ENCODE measurements around the gene TSPAN5.
"Not testable (repeated sequence)": the region's sequence is repeated elsewhere in the genome, so short reads cannot be mapped to it uniquely, and the experiment has no call there.

TSPAN5 gene

DNA sequence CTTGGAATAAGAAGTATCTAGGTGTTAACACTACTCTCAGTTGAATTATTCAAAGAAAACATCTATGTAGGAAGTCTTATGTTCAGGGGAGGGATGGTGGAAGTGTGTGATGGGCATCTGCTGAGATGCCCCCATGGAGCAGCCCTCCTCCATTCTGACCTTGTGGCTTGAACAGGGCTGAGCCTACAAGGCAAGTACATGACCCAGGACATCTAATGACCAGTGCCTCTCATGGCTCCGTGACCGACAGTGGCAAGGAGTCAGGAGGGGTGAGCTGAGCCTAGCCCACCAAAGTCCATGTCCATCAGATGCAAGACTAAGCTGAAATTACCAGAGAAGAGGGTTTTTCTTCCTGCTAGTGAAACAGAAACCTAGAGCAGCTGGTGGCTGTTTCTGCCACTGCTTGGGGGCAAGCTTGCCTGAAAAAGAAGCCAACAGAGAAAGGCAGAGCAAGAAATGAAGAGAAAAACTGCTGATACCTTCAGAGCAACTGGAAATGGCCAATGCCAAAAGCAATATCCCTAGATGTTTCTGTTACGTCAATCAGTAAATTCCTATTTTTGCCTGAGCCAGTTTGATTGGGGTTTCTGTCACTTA lies 113.5 kb downstream of the TSPAN5 start:
- DNase-seq = no peak

DNA sequence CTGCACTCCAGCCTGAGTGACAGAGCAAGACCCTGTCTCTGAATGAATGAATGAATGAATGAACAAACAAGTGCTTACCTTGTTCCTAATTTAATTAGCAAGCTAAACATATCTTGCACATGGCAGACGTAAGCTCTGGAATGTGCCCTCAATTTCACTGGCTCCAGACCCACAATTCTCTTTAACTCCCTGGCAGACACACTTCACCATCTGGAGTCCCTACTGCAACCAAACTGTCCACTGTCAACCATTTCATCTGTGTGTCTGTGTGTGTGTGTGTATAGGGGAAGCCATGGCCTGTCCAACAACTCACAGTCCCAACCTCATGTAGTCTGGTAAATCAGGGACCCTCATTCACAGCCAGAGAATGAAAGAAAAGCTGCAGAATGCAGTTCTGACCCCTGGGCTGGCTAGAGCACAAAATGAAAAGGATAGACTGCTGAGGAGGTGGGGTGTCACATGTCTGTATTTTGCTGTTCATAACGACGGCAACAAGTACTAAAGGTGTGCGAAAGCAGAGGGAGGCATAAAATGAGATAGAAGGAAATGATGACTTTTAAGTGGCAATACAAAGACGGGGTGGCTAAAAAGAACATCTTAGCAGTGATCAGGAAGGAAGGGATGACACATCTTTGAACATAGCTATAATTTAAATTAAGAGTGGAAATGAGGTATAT lies 114.1 kb downstream of the TSPAN5 start:
- DNase-seq = no peak

DNA sequence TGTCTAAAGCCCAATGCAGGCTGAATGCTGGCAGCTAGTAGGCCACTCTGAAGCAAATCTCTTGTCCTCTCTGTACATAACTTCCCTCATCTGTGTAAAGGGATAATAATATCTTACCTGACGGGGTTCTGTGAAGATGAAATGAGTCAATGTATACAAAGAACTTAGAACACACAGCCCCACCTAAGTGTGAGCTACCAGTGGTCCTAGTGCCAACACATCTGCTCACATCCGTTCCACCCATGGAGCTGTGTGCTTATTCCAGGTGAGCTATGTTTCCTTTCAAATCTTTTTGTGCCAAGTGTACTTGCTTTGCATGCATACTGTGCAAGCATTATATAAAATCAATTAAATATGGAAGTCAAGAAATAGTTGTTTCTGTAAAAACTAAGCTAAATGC lies 116.4 kb downstream of the TSPAN5 start:
- DNase-seq = no peak

DNA sequence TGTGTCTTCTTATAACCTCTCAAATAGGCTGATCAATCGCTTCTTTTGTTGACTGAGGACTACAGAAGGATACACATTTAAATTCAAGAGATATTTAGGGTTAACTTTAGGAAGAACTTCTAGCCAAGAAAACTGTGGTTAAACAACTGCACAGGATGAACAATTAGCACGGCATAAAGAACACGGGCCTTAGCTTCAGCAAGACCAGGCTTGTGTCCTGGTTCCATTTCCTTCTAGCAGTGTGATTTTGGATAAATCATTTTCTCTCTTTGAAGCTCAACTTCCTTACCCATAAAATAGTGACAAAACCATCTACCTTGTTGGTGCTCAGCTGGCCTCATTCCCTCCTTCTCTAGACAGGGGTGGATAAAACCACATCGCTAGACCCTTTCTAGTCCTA lies 117.6 kb downstream of the TSPAN5 start:
- no peak for DNase-seq

DNA sequence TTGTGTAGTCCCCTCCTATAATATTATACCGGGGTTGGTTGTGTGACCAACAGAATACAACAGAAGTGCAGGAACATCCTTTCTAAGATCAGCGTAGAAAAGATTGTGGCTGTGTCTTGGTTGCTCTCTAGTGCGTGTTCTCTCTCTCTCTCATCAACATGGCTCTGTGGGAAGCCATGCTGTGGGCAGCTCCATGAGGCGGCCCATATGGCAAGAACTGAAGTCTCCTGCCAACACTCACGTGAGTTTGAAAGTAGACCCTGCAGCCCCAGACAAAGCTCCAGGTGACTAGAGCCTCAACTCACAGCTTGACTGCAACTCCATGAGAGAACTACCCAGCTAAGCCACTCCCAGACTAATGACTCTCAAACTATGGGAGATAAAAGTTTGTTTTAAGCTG lies 118.7 kb downstream of the TSPAN5 start:
- no peak for DNase-seq

DNA sequence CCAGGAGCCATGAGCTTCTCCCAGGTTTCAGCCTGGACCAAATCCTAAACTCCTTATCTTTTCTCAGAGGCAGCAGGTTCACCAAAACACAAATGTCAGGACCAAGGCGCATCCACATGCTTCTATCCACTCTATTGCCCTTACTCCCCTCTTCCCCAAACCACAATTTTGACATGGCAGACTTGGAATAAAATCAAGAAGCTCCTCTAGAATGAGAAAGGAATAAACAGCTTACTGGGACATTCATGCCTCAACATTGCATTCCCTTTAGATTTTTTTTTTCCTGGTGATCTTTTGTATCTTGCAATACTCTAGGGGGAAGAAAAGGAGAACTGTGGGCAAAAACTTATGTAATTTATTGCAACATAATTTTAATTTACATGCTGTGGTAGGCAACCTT lies 119.1 kb downstream of the TSPAN5 start:
- peak; percentile 16 for DNase-seq

DNA sequence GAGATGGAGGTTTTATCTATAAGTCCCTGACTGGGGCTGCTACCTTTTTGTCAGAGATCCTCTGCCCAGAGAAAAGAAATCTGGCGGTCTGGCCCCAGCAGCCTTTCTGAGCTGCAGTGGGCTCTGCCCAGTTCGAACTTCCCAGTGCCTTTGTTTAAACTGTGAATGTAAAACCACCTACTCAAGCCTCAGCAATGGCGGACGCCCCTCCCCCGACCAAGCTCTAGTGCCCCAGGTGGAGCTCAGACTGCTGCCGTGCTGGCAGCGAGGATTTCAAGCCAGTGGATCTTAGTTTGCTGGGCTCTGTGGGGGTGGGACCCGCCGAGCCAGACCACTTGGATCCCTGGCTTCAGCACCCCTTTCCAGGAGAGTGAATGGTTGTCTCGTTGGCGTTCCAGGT lies 121.8 kb downstream of the TSPAN5 start:
- no peak for DNase-seq

DNA sequence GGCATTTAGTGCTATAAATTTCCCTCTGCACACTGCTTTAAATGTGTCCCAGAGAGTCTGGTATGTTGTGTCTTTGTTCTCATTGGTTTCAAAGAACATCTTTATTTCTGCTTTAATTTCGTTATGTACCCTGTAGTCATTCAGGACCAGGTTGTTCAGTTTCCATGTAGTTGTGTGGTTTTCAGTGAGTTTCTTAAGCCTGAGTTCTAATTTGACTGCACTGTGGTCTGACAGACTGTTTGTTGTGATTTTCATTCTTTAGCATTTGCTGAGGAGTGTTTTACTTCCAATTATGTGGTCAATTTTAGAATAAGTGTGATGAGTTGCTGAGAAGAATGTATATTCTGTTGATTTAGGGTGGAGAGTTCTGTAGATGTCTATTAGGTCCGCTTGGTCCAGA lies 124.3 kb downstream of the TSPAN5 start:
- DNase-seq = not testable (repeated sequence)

DNA sequence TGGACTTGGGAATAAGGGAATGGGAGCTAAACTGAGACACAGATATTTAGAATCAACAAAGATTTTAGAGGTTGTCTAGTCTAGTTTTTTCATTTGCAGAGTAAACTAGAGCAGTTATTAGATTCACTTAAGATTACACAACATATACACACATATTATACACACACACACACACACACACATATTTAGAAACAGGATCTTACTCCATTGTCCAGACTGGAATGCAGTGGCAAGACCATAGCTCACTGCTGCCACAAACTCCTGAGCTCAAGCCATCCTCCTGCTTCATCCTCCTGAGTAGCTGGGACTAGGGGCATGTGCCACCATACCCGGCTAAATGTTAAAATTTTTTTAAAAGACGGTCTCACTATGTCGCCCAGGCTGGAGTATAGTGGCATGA lies 127.8 kb downstream of the TSPAN5 start:
- DNase-seq = no peak

DNA sequence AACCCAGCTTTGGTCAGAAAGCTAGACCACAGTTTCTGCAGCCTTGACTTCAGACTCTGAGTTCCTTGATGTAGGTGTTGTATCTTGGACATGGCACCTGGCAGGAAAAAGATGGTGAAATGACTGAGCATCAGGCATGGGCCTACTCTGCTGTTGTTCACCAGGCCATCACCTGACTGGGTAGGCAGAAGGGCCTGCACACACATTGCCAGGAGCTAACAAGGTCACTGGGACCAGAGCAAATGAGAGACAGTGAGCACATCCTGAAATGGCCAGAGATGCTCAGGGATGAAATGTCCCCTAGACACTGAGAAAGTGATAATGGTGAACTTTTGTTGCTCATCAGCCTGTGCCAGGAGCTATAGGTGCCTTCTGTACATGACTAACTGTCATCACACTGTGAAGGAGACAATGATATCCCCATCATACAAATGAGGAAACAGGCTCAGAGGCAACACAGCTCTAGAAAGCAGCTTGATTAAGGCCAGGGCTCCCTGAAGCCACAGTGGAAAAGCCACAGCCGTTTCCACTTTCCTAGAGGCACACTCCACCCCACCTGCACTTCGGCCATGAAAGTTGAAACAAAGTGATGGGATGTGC lies 128.3 kb downstream of the TSPAN5 start:
- DNase-seq = no peak

DNA sequence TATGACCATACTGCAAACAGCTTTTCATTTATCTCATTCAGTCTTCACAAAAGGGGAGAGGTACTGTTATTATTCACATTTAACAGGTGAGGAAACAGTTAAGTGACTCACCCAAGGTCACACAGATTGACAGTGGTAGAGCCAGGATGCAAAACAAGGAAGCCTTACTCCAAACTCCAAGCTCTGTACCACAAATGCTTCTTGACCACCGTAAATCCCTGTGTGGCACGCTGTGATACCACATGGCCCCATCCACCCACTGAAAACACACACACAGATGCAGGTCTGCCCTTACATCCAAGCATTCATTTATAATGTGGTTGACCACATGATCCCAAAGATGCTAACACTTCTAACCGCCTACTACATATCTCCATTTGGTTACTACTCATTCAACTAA lies 129.5 kb downstream of the TSPAN5 start:
- DNase-seq = no peak

DNA sequence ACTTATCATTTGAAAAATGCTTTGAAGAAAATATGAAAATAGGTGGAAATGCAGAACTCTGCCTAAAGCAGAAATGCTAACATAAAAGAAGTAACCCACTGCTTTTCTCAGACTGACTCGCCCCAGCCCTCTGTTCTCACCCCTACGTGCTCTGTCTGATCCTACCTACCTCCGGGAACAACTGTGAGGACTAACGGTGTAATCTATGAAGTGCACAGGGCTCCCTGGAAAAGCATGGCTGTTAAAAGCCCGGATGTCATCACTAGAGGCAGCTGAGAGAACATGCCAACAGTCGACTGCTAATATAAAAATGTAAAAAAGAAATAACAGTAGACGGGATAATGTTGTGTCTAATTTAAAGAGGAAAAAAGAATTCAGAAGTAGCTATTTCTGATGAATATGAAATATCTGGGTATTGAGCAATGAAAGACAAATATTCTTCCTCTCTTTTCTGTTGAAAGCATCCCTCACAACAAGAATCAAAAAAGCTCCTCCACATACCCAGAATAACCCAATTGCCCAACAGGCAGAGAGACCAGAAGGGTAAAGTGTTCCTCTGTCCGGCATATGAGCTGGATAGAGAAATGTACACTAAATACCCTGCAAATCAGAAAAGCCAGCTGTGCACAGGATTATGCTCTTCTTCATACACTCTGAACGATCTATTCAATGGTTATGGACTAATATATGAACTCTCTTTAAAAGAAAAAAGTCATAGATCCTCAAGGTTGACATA lies 130.7 kb downstream of the TSPAN5 start:
- DNase-seq = no peak

DNA sequence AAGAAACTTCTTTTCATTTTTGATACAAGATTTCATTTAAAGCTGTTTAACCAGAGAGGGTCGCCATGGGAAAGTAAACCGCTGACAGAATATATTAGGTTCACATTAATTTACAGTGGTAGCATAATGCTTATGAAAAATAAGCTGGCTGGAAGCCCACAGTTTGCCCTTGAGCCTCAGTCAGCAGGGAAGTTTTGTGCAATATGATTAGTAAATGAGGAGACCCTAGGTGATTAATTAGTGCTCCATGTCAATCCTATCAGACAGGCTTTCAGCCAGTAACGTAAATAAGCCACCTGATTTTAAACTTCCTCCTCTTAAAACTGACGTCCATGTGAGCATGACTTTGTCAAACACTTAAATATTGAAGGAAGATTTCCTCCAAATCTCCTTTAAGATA lies 134.2 kb downstream of the TSPAN5 start:
- DNase-seq = no peak

DNA sequence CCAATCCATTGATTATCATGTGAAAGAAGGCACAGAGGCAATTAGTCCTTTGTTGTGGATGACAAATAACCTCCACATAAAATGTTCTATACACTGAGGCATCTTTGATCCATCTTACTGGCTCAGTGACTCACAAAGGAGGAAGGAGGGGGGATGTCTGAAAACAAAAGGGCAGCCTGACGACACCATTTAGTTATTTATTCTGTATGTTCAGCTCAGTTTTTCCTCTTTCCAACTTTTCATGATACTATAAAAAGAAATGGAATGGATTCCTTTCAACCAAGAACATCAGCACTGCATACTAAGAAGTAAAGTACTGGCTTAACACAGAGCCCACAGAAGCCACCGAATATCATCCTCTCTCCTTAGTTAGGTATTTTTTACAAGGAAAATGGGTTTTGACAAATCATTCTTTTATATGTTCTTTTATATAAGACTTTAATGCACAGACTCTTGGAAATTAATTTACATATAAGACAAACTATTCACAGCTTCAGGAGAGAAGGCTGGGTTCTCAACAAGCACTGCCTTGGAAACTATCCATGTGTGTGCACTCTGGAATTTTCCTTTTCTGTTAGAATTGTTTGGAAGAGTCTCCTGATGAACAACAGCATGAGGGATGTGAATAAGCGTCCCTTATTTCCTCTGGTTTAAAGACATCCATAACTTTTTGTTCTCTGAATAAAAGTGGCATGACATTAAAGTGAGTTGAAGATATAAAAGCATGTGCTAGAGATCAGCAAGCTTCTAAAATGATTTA lies 135.6 kb downstream of the TSPAN5 start:
- peak; percentile 95 for DNase-seq

DNA sequence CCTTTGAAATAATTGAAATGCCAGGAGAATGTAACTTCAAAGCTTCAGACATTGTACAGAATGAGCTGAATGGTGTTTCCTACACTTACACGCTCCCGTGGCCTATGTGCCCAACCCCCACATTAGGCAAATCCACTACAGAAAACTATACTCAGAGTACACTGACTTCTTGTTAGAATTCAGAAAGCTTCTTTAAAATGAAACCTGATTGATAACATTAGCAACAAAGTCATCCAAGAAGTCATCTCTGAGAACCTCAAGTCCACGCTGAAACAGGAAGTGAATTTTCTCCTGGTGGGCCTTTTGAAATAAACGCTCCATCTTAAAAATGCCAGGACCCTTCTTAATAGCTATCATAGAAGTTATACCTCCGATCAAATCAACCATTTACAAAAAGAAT lies 136.3 kb downstream of the TSPAN5 start:
- no peak for DNase-seq

DNA sequence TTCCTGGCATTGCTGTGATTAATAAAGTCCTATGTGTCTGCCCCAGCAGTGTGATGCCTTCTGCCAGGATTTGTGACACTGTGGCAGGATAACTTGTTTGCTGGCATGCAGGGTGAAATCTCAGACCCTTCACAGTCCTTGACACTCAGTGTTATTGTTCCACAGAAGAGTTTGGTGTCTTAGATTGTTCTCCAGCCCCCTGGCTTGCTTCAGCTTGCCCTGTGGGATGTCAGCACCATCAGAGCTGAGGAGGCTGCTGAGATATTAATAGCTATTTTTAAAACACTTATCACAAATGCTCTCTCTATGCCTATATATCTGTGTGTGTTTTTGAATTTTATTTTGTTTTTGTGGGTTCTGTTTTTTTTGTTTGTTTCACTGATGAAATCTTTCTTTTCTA lies 136.9 kb downstream of the TSPAN5 start:
- DNase-seq = no peak

DNA sequence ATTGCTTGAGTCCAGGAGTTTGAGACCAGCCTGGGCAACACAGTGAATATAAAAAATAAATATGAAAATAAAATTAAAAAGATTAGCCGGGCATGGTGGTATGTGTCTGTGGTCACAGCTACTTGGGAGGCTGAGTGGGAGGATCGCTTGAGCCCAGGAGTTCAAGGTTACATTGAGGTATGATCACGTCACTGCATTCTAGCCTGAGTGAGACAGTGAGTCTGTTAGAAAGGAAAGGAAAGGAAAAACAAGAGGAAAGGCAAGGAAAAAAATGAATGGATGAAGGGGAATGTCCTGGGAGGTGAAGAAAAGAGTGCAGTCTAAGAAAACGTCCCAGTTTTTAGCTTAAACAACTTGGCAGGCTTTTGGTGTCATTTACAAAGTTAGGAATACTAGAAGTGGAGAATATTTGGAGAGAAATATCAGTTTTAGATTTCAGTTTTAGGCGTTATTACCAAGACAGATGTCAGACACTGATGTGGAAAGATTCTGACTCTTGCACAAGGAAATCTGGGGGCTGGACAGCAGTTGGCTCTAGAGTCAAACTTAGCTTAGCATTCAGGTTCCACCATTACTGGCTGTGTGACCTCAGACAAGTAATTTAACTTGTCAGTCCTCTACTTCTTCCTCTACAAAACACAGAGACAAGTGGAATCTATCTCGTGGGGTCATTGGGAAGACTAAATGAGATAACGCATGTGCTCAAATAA lies 139.0 kb downstream of the TSPAN5 start:
- peak; percentile 50 for DNase-seq

DNA sequence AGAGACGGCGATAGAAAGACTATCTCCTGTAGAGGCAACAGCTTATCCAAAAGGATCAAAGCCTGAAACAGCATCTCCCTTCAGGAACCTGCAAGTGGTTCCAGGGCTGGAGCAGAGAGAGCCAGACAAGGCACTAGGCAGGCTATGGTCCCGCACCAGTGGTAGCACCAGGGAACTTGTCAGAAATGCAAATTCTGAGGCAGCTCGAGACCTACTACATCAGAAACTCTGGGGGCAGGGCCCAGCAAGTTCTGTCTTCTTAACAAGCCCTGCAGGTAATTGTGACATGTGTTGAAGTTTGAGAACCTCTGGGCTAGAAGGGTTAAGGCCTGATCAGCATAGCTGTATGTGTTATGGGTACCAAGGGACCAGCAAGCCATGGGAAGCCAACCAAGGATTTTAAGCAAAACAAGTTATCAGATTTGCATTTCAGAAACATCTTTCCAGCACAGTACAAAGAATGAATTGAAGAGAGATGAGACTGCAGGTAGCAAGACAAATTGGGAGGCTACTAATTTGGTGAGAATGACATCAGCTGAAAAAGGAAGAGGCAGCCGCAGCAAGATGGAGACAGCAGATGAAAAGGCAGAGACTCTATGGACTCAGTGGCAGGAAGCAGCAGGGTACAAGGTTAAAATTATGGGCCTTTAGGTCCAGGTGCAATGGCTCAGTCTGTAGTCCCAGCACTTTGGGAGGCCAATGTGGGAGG lies 139.7 kb downstream of the TSPAN5 start:
- no peak for DNase-seq

DNA sequence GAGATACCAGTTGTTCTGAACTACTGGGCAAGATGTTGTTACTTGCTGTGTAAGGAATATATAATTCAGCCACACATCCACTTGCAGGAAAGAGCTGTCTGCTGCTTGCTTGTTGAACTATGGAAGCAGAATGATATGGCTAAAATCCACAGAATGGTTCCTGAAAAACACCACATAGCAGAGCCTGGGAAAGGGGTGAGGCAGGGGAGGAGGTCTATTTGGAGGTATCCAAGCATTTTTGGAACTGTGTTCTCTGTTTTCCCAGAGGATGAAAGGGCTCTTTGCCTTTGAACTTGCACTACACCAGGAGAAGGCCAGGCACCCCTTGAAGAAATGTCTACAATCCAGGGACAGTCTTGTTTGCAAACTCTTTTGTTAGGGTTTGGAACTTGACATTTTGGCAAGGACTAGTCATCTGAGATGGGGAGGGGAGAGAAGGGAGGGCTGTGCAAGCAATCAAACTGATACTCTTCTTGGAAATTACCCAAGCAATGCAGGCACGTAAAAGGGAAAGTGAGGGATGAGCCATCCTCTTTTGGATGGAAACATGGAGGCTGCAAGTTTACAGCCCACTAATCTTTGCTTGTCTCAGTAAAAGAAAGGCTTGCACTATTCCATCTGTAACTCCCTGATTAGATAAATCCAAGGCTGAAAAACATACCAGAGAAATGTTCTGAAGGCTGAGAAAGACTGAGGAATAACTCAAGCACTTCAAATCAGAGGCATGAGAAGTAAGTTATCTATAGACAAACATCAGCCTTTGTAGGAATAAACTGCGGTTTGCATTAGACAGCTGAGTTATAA lies 141.0 kb downstream of the TSPAN5 start:
- DNase-seq = peak; percentile 68

DNA sequence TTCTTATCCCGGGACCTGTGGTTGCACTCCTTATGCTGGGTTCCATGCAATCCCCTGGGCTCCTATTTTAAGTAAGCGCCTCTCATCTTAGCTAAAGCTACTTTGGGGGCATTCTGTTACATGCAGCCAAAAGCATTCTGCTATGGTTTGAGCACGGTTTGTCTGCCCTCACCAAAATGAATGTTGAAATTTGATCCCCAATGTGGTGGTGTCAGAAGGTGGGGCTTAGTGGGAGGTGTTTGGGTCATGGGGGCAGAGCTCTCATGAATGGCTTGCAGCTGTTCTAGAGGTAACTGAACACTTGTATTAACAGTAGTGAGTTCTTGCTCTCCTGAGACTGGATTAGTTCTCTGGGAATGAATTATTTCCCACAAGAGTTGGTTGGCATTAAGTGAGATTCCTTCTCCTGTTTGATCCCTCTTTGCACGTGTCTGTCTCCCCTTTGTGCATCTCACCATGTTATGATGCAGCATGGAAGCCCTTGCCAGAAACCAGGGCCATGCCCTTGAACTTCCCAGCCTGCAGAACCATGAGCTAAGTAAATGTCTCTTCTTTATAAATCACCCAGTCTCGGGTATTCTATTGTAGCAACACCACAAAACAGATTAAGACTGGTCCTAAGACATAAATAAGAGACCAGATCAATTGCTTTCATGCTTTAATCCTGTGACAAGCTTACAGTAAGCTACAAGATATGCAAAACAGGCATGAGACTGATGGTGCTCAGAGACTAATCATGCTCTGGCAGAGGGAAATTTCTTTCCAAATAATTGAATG lies 141.8 kb downstream of the TSPAN5 start:
- peak; percentile 51 for DNase-seq
